Colonic mucosa (tissue), 4 donors: ENCODE data around the gene METTL21A. TPM values are rescaled to one million over a fixed set of nuclear protein-coding genes. Genes with fewer than 3 reads are reported as not detected.

Source experiments
- DNase-seq: peaks from one replicate; pipeline ENCODE4 v3.0.0-alpha.2; 2020
- H3K27ac ChIP-seq: fragments of 200-600 bp; one replicate; pipeline ENCODE4 v1.8.0; 2021
- H3K27me3 ChIP-seq: fragments of 200-600 bp; one replicate; pipeline ENCODE4 v1.8.0; 2021
- H3K36me3 ChIP-seq: fragments of 200-600 bp; one replicate; pipeline ENCODE4 v1.8.0; 2021
- H3K4me1 ChIP-seq: fragments of 200-600 bp; one replicate; pipeline ENCODE4 v1.8.0; 2021; ENCODE audit warnings: mild to moderate bottlenecking
- H3K4me3 ChIP-seq: fragments of 200-600 bp; one replicate; pipeline ENCODE4 v1.8.0; 2021
- H3K9ac ChIP-seq, 2 donors: one replicate each; pipeline ENCODE4 v1.7.0; 2013; ENCODE audit warnings: control low read depth in 2 of 2, low read depth in 2 of 2, low read length in 2 of 2
- H3K9me3 ChIP-seq: fragments of 200-600 bp; one replicate; pipeline ENCODE4 v1.8.0; 2021
- intact Hi-C: fragments of 100-400 bp; cut with DNase I; formaldehyde crosslinking; loops from one replicate; pipeline ENCODE4 v1.14.1; 2022
- total RNA-seq, 2 donors: library from RNA; stranded (reverse); fragmentation: NEBNext Ultra II Directional in 1 of 2; extraction: Animal tissue kit (Norgen Biotek cat#: 25700) in 1 of 2; gene quantifications; one replicate each; pipeline ENCODE4 v1.2.1, GENCODE V29; 2021
- TF ChIP-seq, protein P1 (sequence below): fragments of 200-600 bp; IDR thresholded peaks from one replicate; pipeline ENCODE4 v1.8.0; 2022; ENCODE audit warnings: antibody characterized with exemption, mild to moderate bottlenecking
- donor health status: healthy.
- donor health status: DM: no; HTN: no; CAD: no.
- donor health status: DM: no; HTN: no; CAD: no.

METTL21A gene
- total RNA-seq, 2 donors from 2014 or later, result 14.2 to 20.3 TPM

DNA sequence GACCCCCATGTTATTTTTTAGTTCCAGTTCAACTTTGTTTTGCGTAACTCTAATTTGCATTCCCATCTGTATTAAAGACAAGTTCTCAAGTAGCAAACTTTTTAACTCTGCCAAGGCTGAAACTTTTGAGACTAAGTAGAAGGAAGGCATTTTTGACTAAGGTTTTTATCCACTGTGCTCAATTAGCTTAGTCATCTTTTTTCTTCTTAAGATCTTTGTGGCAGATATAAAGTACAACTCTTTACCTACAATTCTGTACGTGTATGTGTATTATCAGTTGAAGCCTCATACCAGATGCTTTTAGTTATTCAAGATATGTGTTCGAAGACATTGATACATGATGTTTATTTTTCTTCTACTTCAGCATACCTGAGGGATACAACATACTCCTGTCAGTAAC, 53.8 kb downstream of the METTL21A start:
- Histone ChIP-seq H3K9me3 (no peaks in the 10 kb centered on the region), H3K9ac (no peak overlapping the region), H3K27ac (no peak overlapping the region), H3K36me3 (no peaks in the 10 kb centered on the region), H3K4me1 (no peaks in the 10 kb centered on the region), H3K27me3 (no peaks in the 10 kb centered on the region), H3K4me3 (no peak overlapping the region)
- intact Hi-C loops, result no loop called here
- DNase-seq, result no peak
- TF ChIP-seq, protein P1, sequence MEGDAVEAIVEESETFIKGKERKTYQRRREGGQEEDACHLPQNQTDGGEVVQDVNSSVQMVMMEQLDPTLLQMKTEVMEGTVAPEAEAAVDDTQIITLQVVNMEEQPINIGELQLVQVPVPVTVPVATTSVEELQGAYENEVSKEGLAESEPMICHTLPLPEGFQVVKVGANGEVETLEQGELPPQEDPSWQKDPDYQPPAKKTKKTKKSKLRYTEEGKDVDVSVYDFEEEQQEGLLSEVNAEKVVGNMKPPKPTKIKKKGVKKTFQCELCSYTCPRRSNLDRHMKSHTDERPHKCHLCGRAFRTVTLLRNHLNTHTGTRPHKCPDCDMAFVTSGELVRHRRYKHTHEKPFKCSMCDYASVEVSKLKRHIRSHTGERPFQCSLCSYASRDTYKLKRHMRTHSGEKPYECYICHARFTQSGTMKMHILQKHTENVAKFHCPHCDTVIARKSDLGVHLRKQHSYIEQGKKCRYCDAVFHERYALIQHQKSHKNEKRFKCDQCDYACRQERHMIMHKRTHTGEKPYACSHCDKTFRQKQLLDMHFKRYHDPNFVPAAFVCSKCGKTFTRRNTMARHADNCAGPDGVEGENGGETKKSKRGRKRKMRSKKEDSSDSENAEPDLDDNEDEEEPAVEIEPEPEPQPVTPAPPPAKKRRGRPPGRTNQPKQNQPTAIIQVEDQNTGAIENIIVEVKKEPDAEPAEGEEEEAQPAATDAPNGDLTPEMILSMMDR, result no peak

DNA sequence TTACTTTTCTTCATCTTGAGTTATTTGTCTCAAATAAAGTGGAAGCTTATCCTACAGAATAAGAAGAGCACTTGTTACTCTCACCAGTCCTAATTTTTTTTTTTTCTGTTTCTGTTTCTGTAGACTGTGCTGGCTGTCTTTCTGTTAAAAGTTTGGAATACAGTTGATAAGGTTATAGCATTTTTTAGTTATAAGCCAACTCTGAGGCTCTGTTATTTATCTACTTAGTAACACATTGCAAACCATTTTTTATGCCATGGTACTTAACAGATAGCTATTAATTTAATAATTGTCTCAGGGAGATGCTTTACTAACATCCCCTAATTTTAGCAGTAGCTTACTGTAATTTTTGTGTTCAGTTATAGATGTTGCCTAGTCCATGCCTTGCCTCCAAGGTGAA, 57.5 kb downstream of the METTL21A start:
- Histone ChIP-seq H3K36me3 (no peaks in the 10 kb centered on the region), H3K27me3 (no peaks in the 10 kb centered on the region), H3K4me3 (no peak overlapping the region), H3K9me3 (no peaks in the 10 kb centered on the region), H3K27ac (no peak overlapping the region), H3K4me1 (no peaks in the 10 kb centered on the region), H3K9ac (no peak overlapping the region)
- TF ChIP-seq, protein P1, result no peak
- no peak for DNase-seq
- intact Hi-C loops, result no loop called here

DNA sequence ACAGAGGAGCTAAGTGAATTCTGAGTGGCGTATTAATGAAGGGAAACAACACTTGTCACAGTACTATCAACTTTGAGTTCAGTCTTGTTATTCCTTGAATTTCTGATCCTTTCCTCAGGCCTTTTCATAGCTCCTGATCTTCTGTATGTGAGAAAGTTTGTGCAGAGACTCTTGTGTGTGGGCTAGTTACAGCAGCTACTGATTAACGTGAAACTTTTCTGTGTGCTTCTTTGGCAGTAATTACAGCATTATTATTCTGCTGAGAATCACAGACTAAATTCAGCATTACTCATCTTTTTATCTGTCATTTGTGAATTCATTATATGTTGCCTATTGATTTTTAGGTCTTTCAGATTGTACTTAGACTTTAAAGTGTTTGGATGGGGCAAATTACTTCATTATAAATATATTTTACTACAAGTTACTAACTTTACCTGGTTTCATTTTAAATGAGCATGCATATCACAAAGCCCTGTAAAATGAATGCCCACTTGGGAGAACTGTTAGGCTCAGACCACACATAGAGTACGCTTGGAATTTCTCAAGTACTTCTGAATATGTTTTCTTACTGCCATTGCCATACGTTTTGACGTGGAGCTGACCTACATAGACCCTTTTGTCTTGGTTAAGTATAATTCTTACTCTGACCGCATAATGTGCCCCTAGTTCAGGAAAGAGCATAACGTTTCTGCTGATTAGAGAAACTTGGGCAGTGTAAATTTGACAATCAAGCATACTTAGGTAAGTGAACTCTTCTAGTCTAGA, 59.3 kb downstream of the METTL21A start:
- Histone ChIP-seq H3K4me3 (no peak overlapping the region), H3K4me1 (no peaks in the 10 kb centered on the region), H3K27me3 (no peaks in the 10 kb centered on the region), H3K36me3 (peaks cover 4% of the 10 kb centered on the region), H3K9ac (no peak overlapping the region), H3K27ac (no peak overlapping the region), H3K9me3 (no peaks in the 10 kb centered on the region)
- TF ChIP-seq, protein P1, result no peak
- intact Hi-C loops, result no loop called here
- no peak for DNase-seq

Other genes with a start within 250 kb of the METTL21A start
- gene CREB1, start 95.4 kb downstream of the METTL21A start, total RNA-seq, result 10 to 100 TPM; 46.0 to 55.4 TPM
- 10 to 100 TPM; 19.9 to 33.1 TPM for gene CCNYL1, start 86.2 kb upstream of the METTL21A start, total RNA-seq
- 100 to 1,000 TPM; 103 to 119 TPM for gene FZD5, start 144.5 kb upstream of the METTL21A start, total RNA-seq